Mesothelial cell of epicardium (in vitro differentiated cells): Measurements from ENCODE around the gene GABRB1. TPM values are rescaled to one million over a fixed set of nuclear protein-coding genes. Genes with fewer than 3 reads are reported as not detected.

ENCODE experiments used
- DNase-seq, 2 experiments: peaks; one replicate each; pipeline ENCODE4 v3.0.0; 2021; ENCODE audit warnings: low spot score in 2 of 2; ENCODE audit not compliant: unreplicated experiment in 2 of 2
- H3K27ac Mint-ChIP-seq: 2 replicates; pipeline ENCODE4 v1.8.0; 2021; ENCODE audit warnings: mixed read lengths
- H3K27me3 Mint-ChIP-seq: 2 replicates; pipeline ENCODE4 v1.8.0; 2021; ENCODE audit warnings: low read depth, mixed read lengths
- H3K36me3 Mint-ChIP-seq: 2 replicates; pipeline ENCODE4 v1.8.0; 2021; ENCODE audit warnings: mixed read lengths
- H3K4me1 Mint-ChIP-seq: 2 replicates; pipeline ENCODE4 v1.8.0; 2021; ENCODE audit warnings: mixed read lengths
- H3K4me3 Mint-ChIP-seq: 2 replicates; pipeline ENCODE4 v1.8.0; 2021; ENCODE audit warnings: mild to moderate bottlenecking, moderate library complexity, mixed read lengths
- H3K9me3 Mint-ChIP-seq: 2 replicates; pipeline ENCODE4 v1.8.0; 2021; ENCODE audit warnings: mixed read lengths
- total RNA-seq: library from RNA; stranded (reverse); gene quantifications from 3 replicates; pipeline ENCODE4 v1.2.1, GENCODE V29; 2021
- TF ChIP-seq, protein P1 (sequence below): fragments of 200-600 bp; sonication (generic); IDR thresholded peaks from one replicate; pipeline ENCODE4 v1.5.0; 2021; ENCODE audit warnings: antibody characterized with exemption; ENCODE audit not compliant: unreplicated experiment

The GABRB1 gene
- total RNA-seq, 1 donor from 2014 or later: not detected

DNA sequence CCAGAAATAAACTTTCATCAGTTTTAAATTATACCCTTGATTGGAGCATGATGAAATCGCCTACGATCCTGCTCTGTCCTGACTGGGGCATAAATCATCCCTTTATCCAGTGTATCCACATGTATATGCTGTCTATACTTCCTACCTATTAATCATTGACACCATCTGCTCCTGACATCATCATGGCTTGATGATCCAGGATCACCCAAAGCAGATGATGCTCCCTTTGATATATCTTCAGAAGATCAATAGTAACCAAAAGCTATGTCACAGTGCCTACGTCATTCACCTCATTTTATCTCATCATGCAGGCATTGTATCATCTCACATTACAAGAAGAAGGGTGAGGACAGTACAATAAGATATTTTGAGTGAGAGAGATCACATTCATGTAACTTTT is 294.7 kb downstream of the GABRB1 start:
- H3K27ac Mint-ChIP-seq: no peak overlapping the region
- TF ChIP-seq, protein P1, sequence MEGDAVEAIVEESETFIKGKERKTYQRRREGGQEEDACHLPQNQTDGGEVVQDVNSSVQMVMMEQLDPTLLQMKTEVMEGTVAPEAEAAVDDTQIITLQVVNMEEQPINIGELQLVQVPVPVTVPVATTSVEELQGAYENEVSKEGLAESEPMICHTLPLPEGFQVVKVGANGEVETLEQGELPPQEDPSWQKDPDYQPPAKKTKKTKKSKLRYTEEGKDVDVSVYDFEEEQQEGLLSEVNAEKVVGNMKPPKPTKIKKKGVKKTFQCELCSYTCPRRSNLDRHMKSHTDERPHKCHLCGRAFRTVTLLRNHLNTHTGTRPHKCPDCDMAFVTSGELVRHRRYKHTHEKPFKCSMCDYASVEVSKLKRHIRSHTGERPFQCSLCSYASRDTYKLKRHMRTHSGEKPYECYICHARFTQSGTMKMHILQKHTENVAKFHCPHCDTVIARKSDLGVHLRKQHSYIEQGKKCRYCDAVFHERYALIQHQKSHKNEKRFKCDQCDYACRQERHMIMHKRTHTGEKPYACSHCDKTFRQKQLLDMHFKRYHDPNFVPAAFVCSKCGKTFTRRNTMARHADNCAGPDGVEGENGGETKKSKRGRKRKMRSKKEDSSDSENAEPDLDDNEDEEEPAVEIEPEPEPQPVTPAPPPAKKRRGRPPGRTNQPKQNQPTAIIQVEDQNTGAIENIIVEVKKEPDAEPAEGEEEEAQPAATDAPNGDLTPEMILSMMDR: no peak

DNA sequence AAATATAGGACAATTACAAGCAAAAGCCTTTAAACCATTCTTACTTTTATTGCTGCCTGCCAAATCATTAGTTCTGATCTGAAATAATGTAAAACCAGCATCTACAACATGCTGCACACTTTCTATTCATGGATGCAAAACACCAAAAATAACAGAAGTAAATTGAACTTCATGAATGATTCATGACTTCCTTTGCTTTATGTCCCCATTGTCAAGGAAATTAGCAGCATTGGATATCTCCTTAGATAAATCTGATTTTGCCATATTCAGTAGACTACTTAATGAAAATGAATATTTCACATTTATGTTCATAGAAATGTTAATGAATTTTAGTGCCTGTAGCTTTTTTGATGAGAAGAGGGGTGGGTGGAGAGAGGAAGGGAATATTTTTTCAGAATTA is 299.5 kb downstream of the GABRB1 start:
- Mint-ChIP-seq H3K27ac (no peak overlapping the region), H3K4me3 (no peak overlapping the region), H3K27me3 (peaks cover 3% of the 10 kb centered on the region), H3K4me1 (no peaks in the 10 kb centered on the region), H3K36me3 (no peaks in the 10 kb centered on the region), H3K9me3 (no peaks in the 10 kb centered on the region)
- TF ChIP-seq, protein P1: no peak
- no peak for DNase-seq

More for the DNA sequence above, 294.7 kb downstream of the GABRB1 start:
- Mint-ChIP-seq H3K36me3 (no peaks in the 10 kb centered on the region), H3K4me3 (no peak overlapping the region), H3K4me1 (no peaks in the 10 kb centered on the region), H3K27me3 (no peaks in the 10 kb centered on the region), H3K9me3 (no peaks in the 10 kb centered on the region)
- DNase-seq: no peak

DNA sequence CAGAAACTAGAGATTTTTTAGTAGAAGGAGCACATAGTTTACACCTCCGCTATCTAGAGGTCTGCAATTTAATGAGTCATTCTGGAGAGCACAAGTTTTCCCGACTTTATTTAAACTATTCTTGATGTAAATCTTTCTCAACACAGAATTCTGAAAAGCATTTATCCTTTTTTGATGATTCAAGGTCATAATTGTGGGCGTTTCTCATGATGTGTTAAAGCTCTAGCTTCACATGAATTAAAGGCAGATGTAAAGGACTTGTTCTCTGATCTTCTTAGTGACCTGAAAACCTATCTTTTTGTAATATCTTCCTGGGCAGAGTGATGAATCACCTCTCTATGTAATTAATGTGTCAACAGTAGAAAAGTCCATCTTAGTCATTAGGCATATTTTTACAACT is 303.3 kb downstream of the GABRB1 start:
- H3K4me1 Mint-ChIP-seq: no peaks in the 10 kb centered on the region
- no peaks in the 10 kb centered on the region for H3K36me3 Mint-ChIP-seq
- no peak for DNase-seq
- TF ChIP-seq, protein P1: no peak
- no peak overlapping the region for H3K27ac Mint-ChIP-seq
- no peaks in the 10 kb centered on the region for H3K9me3 Mint-ChIP-seq
- H3K4me3 Mint-ChIP-seq: no peak overlapping the region
- H3K27me3 Mint-ChIP-seq: peaks cover 3% of the 10 kb centered on the region

DNA sequence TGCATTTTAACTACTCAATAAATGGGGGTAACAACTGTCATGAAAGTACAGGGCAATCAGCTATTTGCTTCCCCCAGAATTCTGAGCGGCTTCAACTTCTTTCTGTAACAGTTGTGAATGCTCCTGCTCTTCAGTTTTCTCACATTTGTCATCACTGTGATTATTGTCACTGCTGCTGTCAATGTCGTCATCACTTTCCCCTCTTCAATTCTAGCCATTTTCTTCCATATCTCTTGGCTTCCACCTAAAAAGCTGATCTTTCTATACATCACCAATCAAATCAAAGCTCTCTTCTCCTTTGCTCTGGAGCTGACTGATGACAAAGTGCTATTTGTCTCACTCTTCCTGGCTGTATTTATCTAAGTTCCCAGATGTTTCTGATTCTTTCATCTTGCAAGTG is 306.5 kb downstream of the GABRB1 start:
- Mint-ChIP-seq H3K9me3 (no peaks in the 10 kb centered on the region), H3K4me3 (no peak overlapping the region), H3K27ac (no peak overlapping the region), H3K27me3 (peaks cover 3% of the 10 kb centered on the region), H3K36me3 (no peaks in the 10 kb centered on the region), H3K4me1 (no peaks in the 10 kb centered on the region)
- TF ChIP-seq, protein P1: no peak
- DNase-seq: no peak

DNA sequence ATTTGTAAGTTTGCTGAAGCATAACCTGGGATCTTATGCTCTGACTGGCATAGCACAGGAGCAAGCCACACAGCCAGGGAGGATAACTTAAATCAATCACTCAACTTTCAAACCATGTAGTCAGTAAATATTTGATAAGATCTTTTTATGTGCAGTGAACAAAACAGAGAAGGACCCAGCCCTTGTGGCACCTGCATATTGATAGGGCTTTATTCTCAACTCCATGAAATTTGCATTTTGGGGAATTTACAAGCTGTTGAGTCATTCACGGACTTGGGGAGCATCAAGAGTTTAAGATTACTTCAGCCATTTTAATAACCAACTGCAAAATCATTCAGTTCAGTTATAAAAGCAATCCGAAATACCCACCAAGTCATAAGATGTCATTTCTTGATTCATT is 309.5 kb downstream of the GABRB1 start:
- no peak for DNase-seq
- TF ChIP-seq, protein P1: no peak
- H3K27ac Mint-ChIP-seq: no peak overlapping the region

DNA sequence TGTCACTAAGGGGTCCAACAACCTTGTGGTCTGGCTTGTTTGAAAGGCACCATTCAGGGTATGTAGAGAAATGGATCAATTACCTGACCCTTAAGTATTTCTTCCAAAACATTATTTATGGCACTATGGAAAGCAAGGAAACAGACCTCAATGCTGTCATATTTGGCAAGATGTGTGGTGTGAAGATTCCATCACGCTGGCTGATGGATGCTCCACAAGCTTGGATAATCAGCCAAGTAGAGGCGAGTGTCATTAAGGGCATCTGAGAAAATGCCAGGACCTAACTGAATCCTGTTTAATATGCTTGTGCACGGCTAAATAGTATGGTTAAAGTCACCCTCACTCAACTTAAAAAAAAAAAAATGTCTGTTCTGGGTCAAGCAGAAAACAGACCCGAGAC is 311.4 kb downstream of the GABRB1 start:
- H3K27ac Mint-ChIP-seq: no peak overlapping the region
- H3K9me3 Mint-ChIP-seq: no peaks in the 10 kb centered on the region
- H3K4me1 Mint-ChIP-seq: no peaks in the 10 kb centered on the region
- no peaks in the 10 kb centered on the region for H3K36me3 Mint-ChIP-seq
- DNase-seq: no peak
- H3K27me3 Mint-ChIP-seq: no peaks in the 10 kb centered on the region
- TF ChIP-seq, protein P1: no peak
- no peak overlapping the region for H3K4me3 Mint-ChIP-seq

More for the DNA sequence above, 309.5 kb downstream of the GABRB1 start:
- no peaks in the 10 kb centered on the region for H3K4me1 Mint-ChIP-seq
- no peaks in the 10 kb centered on the region for H3K9me3 Mint-ChIP-seq
- no peaks in the 10 kb centered on the region for H3K27me3 Mint-ChIP-seq
- no peaks in the 10 kb centered on the region for H3K36me3 Mint-ChIP-seq
- no peak overlapping the region for H3K4me3 Mint-ChIP-seq
